GM15510 (cell line): ENCODE data around the gene HIF3A.

Source experiments
- POLR2A ChIP-seq: IDR thresholded peaks from 3 replicates; pipeline ENCODE4 v1.6.1; 2011; ENCODE audit warnings: borderline replicate concordance; ENCODE audit not compliant: insufficient read length; ENCODE audit errors: extremely low read depth

The HIF3A gene

GRCh38 chr19:46289724-46290619 is 6.9 kb upstream of the HIF3A start:
- TF ChIP-seq POLR2A = no peak

- TF ChIP-seq POLR2A = no peak
Measured at GRCh38 chr19:46291829-46292228, 5.0 kb upstream of the HIF3A start.

DNA sequence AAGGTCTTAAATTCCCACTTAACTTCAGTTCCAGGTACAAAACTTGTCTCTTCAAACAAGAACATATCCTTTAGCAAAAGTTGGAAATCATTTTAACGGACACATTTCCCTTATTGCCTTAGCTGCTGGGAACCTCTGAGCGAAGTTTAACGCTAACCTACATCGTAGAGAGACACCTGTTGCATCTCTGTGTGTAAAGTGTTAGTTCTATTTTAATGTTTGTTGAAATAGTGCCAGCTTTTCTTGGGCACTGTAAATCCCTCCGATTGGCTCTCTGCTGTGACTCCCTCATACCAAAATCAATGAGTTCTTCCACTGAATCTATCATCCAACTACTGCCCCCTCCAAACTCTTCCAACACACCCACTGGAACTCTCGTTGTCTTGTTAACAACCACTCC is 2.3 kb upstream of the HIF3A start:
- no peak for TF ChIP-seq POLR2A

- TF ChIP-seq POLR2A = no peak
Measured at GRCh38 chr19:46295401-46296201, 1.2 kb upstream of the HIF3A start.

- no peak for TF ChIP-seq POLR2A
Measured at GRCh38 chr19:46296202-46296480, 701 bp upstream of the HIF3A start.

DNA sequence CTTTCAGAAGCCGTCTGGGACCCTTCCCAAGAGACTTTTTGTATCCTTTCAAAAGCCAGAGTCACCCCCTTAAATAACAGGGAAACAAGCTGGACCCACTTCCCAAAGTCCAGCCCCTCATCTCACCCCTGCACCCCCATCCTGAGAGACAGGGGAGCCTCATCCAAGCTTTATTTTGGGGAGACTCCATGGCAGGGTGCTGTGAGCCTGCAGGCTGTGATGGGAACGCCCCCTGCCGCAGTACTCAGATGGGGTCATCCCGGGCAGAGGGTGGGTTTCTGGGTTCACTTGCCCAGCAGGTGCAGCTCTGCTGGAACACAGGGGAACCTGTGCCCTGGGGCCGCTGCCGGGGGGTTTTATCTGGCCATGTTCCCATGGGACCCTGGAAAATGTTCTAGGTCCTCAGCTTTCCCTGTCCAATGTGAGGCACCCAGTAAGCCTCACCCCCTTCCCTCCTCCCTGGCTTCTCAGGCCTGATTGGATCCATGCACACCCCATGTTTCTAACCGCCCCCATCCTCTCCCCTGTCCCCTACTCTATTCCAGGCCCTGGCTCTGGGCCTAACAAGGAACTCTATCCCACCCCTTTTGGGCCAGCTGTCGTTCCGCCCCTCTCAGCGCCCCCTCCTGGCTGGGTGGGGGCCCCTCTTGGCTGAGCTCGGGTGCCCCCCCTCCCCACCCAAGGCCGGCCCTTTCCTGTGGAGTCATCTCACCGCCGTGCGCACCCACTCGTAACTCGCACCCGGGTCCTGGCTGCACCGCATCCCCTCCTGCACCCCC is 1.0 kb downstream of the HIF3A start:
- no peak for TF ChIP-seq POLR2A

DNA sequence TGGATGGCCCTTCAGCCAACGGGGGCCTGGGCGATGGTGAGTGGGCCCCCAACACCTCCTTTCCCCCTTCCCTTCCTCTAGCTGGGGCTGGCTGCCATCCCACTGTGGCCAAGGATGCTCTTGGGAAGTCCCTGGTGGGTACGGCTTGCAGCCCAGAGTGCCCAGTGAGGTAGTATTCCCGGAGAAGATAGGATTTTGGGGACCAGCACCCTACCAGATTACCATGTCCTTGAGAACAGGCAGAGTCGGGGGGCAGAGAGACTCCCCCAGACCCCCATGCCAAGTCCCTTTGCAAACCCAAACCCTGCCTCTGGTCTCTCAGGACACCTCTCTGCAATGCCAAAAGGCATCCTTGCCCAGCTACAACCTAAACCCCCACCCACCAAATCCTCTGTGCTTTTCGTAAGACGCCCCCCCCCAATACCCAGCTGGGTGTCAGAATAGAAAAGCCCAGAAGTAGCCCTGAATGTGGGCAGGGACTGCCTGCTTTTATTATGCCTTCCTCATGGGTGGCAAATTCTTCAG is 1.7 kb downstream of the HIF3A start:
- no peak for TF ChIP-seq POLR2A

DNA sequence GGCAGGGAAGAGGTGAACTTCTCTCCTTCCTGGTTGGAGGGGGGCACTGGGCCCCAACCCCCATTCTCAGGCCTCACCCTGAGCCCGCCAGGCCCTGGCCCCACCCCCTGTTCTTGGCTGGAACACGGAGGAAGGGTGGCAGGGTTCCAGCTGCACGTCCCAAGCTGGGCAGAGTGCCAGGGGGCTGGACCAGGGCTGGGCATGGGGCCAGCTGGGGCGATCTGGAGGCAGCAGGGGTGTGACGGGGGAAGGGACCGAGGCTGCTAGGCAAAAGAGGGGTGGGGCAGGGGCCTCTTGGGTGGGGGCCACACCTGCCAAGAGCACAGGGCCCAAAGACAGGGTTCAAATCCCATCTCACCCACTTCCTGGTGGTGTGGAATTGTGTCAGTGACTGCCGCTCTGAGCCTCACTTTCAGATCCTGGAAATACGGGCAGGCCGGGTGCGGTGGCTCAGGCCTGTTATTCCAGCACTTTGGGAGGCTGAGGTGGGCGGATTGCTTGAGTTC is 2.2 kb downstream of the HIF3A start:
- TF ChIP-seq POLR2A = no peak

GRCh38 chr19:46299695-46300094 is 2.9 kb downstream of the HIF3A start:
- TF ChIP-seq POLR2A = no peak

DNA sequence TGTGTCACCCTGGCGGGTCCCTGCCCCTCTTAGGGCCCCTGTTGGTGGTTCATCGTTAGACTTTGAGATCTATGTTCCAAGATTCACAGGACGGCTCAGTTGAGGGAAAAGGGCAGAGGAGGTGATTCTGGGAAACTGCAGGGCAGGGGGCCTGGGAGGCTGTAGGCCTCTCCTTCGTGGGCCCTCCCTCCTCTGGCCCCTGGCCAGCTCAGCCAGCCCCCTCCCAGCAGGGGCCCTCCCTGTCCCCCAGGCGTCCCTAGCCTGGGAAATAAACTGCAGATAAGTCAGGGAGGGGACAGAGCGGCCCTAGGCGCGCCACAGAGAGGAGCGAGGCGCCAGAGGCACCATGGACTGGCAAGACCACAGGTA is 6.5 kb downstream of the HIF3A start:
- no peak for TF ChIP-seq POLR2A

DNA sequence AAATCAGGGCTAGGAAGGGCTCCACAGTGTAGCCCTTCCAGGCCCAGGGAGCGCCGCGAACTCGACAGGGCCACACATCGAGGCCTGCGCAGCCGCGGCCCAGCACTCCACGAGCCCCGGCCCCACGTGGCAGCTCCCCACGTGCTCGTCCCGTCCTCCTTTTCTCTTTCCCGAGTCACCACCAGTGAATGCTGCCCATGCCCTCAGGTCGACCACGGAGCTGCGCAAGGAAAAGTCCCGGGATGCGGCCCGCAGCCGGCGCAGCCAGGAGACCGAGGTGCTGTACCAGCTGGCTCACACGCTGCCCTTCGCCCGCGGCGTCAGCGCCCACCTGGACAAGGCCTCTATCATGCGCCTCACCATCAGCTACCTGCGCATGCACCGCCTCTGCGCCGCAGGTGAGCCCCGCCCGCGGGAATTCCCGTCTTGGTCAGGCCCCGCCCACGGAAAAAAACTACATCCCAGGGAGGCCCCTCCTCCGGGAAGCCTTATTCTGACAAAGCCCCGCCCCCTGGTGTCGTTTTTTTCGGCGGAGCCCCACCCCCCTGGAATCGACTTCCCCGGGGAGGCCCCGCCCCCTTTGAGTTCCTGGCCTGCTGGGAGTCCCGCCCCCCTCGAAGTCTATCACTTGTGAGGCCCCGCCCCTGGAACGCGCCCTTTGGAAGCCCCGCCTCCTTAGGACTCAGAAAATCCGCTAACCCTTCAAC is 7.0 kb downstream of the HIF3A start:
- TF ChIP-seq POLR2A = no peak

DNA sequence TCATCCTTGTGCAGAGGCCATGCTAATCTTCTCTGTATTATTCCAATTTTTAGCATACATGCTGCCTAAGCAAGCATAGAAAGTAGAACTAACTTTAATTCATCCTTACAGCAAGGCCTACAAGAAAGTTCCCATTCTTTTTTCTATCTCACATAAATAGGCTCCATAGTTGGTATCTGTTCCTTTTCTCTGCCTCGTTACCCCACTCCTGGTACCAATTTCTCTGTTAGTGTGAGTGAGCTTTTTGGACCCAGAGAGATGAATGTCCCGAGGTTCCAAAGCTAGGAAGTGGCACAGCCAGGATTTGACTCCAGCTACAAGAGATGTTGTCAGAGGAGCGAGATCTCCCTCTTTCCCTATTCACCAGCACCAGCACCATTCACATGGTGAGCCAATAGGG is 9.7 kb downstream of the HIF3A start:
- TF ChIP-seq POLR2A = no peak

GRCh38 chr19:46308510-46308909 is 11.7 kb downstream of the HIF3A start:
- TF ChIP-seq POLR2A = no peak

DNA sequence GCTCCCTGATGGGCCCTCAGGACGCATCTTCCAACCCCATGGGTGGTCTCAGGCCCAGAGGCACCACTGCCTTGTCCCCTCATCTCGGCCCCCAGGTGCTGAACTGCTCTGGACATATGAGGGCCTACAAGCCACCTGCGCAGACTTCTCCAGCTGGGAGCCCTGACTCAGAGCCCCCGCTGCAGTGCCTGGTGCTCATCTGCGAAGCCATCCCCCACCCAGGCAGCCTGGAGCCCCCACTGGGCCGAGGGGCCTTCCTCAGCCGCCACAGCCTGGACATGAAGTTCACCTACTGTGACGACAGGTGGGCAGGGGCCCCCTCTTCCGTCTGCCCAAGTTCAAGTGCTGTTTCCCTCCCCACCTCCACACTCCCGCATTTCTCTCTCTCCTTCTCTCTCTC is 12.2 kb downstream of the HIF3A start:
- TF ChIP-seq POLR2A = no peak
